Suprapubic skin (tissue), 4 donors: ENCODE measurements around the gene UBE2A.

ENCODE experiments used
- POLR2A ChIP-seq, 2 donors: fragments of 450-650 bp; IDR thresholded peaks; one replicate each; pipeline ENCODE4 v1.6.1; 2017; ENCODE audit warnings: antibody characterized with exemption in 2 of 2, mild to moderate bottlenecking in 2 of 2, moderate library complexity in 2 of 2
- POLR2AphosphoS5 ChIP-seq, 3 donors: sonication (generic); formaldehyde crosslinking; IDR thresholded peaks; one replicate each; pipeline ENCODE4 v1.6.1; 2017; ENCODE audit warnings: antibody characterized with exemption in 3 of 3
- TF ChIP-seq, protein P1 (sequence below), 2 donors: fragments of 200-600 bp in 1 of 2; fragments of 450-650 bp in 1 of 2; sonication (generic) in 1 of 2; IDR thresholded peaks; one replicate each; pipeline ENCODE4 v1.5.1; 2016 to 2019; ENCODE audit warnings: antibody characterized with exemption in 2 of 2, mild to moderate bottlenecking in 1 of 2, moderate library complexity in 1 of 2

GRCh38 chrX:119537487-119537886, 36.9 kb upstream of the UBE2A start:
- TF ChIP-seq POLR2AphosphoS5 (IDR thresholded peaks at IDR 0.05) (no peak), POLR2A (IDR thresholded peaks at IDR 0.05) (no peak)
- TF ChIP-seq, protein P1, sequence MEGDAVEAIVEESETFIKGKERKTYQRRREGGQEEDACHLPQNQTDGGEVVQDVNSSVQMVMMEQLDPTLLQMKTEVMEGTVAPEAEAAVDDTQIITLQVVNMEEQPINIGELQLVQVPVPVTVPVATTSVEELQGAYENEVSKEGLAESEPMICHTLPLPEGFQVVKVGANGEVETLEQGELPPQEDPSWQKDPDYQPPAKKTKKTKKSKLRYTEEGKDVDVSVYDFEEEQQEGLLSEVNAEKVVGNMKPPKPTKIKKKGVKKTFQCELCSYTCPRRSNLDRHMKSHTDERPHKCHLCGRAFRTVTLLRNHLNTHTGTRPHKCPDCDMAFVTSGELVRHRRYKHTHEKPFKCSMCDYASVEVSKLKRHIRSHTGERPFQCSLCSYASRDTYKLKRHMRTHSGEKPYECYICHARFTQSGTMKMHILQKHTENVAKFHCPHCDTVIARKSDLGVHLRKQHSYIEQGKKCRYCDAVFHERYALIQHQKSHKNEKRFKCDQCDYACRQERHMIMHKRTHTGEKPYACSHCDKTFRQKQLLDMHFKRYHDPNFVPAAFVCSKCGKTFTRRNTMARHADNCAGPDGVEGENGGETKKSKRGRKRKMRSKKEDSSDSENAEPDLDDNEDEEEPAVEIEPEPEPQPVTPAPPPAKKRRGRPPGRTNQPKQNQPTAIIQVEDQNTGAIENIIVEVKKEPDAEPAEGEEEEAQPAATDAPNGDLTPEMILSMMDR (IDR thresholded peaks at IDR 0.05): no peak
